Smooth muscle cell (in vitro differentiated cells): Measurements from ENCODE around the gene SUFU. TPM values are rescaled to one million over a fixed set of nuclear protein-coding genes. Genes with fewer than 3 reads are reported as not detected.

ENCODE experiments used
- DNase-seq: peaks from one replicate; lab custom pipeline; 2025; ENCODE audit not compliant: unreplicated experiment; lab: John Stamatoyannopoulos, UW
- H2AFZ ChIP-seq: fragments of 200-600 bp; sonication (generic); 2 replicates; pipeline ENCODE4 v1.6.0; 2016; ENCODE audit warnings: antibody characterized with exemption, low read depth, mild to moderate bottlenecking
- H3F3A ChIP-seq: fragments of 200-600 bp; sonication (generic); 2 replicates; pipeline ENCODE4 v1.6.0; 2017; ENCODE audit warnings: antibody characterized with exemption, low read depth
- H3K27ac ChIP-seq: fragments of 200-600 bp; sonication (generic); 2 replicates; pipeline ENCODE4 v1.5.1; 2016; ENCODE audit warnings: low read depth, mild to moderate bottlenecking
- H3K27me3 ChIP-seq: fragments of 200-600 bp; sonication (generic); 2 replicates; pipeline ENCODE4 v1.6.1; 2016; ENCODE audit warnings: low read depth, mild to moderate bottlenecking
- H3K36me3 ChIP-seq: fragments of 200-600 bp; sonication (generic); 2 replicates; pipeline ENCODE4 v1.5.1; 2016; ENCODE audit warnings: low read depth
- H3K4me1 ChIP-seq: fragments of 200-600 bp; sonication (generic); 2 replicates; pipeline ENCODE4 v1.5.1; 2016; ENCODE audit warnings: low read depth
- H3K4me2 ChIP-seq: fragments of 200-600 bp; sonication (generic); 2 replicates; pipeline ENCODE4 v1.6.0; 2016; ENCODE audit warnings: mild to moderate bottlenecking
- H3K4me3 ChIP-seq: fragments of 200-600 bp; sonication (generic); 2 replicates; pipeline ENCODE4 v1.5.1; 2016; ENCODE audit warnings: mild to moderate bottlenecking
- H3K79me2 ChIP-seq: fragments of 200-600 bp; sonication (generic); 2 replicates; pipeline ENCODE4 v1.6.0; 2016; ENCODE audit warnings: low read depth, mild to moderate bottlenecking
- H3K9ac ChIP-seq: fragments of 200-600 bp; sonication (generic); 2 replicates; pipeline ENCODE4 v1.6.0; 2016; ENCODE audit warnings: low read depth
- H3K9me3 ChIP-seq: fragments of 200-600 bp; sonication (generic); replicated peaks from 2 replicates; pipeline ENCODE4 v1.5.1; 2016; ENCODE audit warnings: low read depth
- H4K20me1 ChIP-seq: fragments of 200-600 bp; sonication (generic); 2 replicates; pipeline ENCODE4 v1.6.0; 2016; ENCODE audit warnings: low read depth
- WGBS: methylation state at CpG from one replicate; pipeline ENCODE4 v1.1.7; 2016; ENCODE audit warnings: low lambda C conversion rate; 5-methylcytosine and 5-hydroxymethylcytosine counted together
- polyA plus RNA-seq: library from polyadenylated mRNA; unstranded; fragments of >200 nt; fragmentation: Nextera tagmentation; extraction: Ambion mirVana; gene quantifications from 2 replicates; pipeline ENCODE4 v1.2.1, GENCODE V29; 2016
- total RNA-seq: library from RNA; depleted of rRNA; stranded (reverse); fragments of >200 nt; gene quantifications from 2 replicates; pipeline ENCODE4 v1.2.3, GENCODE V29; 2014
- TF ChIP-seq, protein P1 (sequence below): fragments of 200-600 bp; sonication (generic); IDR thresholded peaks from 2 replicates; pipeline ENCODE4 v1.5.1; 2017; ENCODE audit warnings: borderline replicate concordance, mild to moderate bottlenecking, antibody characterized with exemption; ENCODE audit not compliant: insufficient read depth, poor library complexity, severe bottlenecking

The SUFU gene
- total and polyA plus RNA-seq, 2 experiments from 2014 or later: 8.5 to 17.2 TPM

DNA sequence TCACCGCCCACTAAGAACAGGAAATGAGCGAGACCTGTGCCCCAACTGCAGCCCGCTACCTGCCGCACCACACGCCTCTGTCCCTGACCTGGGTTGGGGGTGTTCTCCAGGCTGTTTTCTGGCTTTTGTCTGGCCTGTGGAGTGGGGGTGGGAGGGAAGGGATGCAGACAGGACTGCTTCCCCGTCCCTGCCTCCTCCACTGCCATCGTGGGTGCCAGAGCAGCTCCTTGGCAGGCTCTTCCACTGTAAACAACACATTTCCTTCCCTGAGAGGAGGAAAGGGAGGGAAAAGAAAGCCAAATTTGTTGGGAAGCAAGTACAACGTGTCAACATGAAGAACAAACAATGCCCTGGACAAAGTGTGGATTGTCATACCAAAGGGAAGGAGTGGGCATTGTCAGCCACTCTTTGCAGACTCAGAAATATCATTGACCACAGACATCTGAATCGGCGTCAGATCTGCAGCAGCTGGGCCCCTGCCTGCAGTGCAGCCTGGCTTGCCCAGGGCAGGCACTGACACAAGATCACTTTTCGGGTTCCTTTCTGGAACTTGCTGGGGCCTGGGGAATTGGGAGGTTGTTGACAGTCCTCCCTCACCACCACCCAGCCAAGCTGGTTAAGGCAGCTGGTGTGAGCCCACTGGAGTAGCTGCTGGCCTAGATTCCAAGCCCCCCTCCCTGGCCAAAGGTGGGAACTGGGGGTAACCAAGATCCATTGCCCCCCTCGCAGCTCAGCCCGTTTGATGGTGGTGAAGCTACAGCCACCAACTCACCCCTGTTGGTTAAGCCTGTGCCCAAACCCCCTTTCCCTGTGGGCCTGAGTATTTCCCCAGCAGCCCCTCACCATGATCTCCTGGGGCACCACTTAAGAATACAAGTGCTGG, 117.9 kb downstream of the SUFU start:
- TF ChIP-seq, protein P1, sequence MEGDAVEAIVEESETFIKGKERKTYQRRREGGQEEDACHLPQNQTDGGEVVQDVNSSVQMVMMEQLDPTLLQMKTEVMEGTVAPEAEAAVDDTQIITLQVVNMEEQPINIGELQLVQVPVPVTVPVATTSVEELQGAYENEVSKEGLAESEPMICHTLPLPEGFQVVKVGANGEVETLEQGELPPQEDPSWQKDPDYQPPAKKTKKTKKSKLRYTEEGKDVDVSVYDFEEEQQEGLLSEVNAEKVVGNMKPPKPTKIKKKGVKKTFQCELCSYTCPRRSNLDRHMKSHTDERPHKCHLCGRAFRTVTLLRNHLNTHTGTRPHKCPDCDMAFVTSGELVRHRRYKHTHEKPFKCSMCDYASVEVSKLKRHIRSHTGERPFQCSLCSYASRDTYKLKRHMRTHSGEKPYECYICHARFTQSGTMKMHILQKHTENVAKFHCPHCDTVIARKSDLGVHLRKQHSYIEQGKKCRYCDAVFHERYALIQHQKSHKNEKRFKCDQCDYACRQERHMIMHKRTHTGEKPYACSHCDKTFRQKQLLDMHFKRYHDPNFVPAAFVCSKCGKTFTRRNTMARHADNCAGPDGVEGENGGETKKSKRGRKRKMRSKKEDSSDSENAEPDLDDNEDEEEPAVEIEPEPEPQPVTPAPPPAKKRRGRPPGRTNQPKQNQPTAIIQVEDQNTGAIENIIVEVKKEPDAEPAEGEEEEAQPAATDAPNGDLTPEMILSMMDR: no peak
- H4K20me1 ChIP-seq: no peaks in the 10 kb centered on the region
- 57% methylated on average over 13 of the region's 13 CpGs for WGBS
- H3K4me1 ChIP-seq: peaks cover 24% of the 10 kb centered on the region
- H3F3A ChIP-seq: peaks cover 4% of the 10 kb centered on the region
- no peak overlapping the region for H2AFZ ChIP-seq
- H3K4me3 ChIP-seq: no peak overlapping the region
- no peaks in the 10 kb centered on the region for H3K36me3 ChIP-seq
- no peaks in the 10 kb centered on the region for H3K79me2 ChIP-seq
- peak overlapping the region; percentile 86 for H3K27ac ChIP-seq
- peak overlapping the region; percentile 43 for H3K9ac ChIP-seq
- no peak for DNase-seq
- no peaks in the 10 kb centered on the region for H3K9me3 ChIP-seq
- peak overlapping the region; percentile 62 for H3K4me2 ChIP-seq
- H3K27me3 ChIP-seq: no peaks in the 10 kb centered on the region

DNA sequence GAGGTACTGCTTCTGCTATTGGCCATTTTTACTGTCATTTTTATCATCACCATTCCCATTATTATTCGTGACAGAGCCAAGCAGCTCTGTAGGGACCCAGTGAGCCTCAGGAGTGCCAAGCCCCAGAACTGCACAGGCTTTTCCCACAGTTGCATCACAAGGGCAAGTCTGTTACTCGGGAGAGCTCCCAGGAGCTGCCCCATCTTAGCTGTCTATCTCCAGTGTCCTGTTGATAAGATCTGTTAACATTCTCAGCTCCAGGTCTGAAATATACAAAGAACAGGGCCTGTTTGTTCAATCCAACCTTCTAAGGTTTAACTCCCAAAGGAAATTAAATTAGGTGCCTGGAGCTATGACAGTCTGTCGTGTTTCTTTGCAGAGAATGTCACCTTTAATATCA, 120.3 kb downstream of the SUFU start:
- Histone ChIP-seq H3K36me3 (no peaks in the 10 kb centered on the region), H3K9ac (no peak overlapping the region), H3K27me3 (no peaks in the 10 kb centered on the region), H3K4me1 (peaks cover 48% of the 10 kb centered on the region), H3K79me2 (no peaks in the 10 kb centered on the region), H2AFZ (no peak overlapping the region), H4K20me1 (no peaks in the 10 kb centered on the region), H3F3A (peaks cover 19% of the 10 kb centered on the region), H3K4me3 (no peak overlapping the region), H3K4me2 (no peak overlapping the region), H3K27ac (no peak overlapping the region), H3K9me3 (no peaks in the 10 kb centered on the region)
- WGBS: 93% methylated on average over 3 of the region's 3 CpGs
- TF ChIP-seq, protein P1: no peak
- DNase-seq: no peak

DNA sequence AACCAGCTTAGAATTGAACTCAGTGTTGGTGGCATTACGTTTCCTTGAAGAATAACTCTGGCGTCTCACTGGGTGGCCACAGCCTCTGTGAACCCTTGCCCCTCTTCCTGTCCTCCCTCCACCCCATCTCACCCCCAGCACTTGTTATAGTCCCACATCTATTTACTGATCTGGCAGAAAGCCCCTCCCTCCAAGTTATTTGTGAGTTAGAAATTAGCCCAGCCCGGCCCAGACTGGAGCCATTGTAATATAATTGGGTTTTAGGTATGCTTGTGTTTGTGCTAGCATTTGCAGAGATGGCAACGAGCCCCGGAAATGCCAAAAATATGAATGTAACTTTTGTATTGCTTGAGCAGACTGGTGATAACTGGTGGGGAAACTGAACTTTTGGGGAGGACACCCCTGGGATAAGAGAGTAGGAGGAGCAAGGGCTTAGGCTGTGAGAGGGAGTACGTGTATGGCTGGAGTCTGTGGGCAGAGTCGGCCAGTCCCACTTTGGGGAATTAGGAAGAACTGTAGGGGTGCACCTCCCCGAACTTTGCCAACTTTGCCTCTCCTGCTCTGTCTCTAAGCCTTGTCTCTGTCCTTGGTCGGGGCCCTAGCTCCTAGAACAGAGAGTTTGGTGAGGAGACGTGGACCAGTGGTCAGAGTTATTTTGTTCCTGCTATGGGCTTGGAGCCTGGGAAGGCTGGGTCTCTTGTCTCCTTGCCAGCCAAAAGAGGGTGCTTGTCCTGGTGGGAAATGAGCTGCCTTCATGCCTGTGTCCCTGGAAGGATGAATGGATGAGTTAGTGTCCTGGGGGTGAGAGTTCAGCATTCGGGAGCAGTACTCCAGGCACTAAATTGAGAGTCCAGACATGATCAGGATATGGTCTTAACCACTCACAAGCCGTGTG, 121.2 kb downstream of the SUFU start:
- H3K4me2 ChIP-seq: no peak overlapping the region

More for the DNA sequence above, 121.2 kb downstream of the SUFU start:
- DNase-seq: no peak
- Histone ChIP-seq H3K9me3 (no peaks in the 10 kb centered on the region), H3K27me3 (no peaks in the 10 kb centered on the region), H3K4me3 (no peak overlapping the region), H3K9ac (no peak overlapping the region), H3K79me2 (no peaks in the 10 kb centered on the region), H4K20me1 (no peaks in the 10 kb centered on the region), H3K36me3 (no peaks in the 10 kb centered on the region), H3F3A (peaks cover 27% of the 10 kb centered on the region), H3K27ac (peak overlapping the region; percentile 98), H3K4me1 (peaks cover 57% of the 10 kb centered on the region), H2AFZ (no peak overlapping the region)
- TF ChIP-seq, protein P1: no peak
- 83% methylated on average over 12 of the region's 12 CpGs for whole genome bisulfite sequencing
